DMS 273 (cell line): ENCODE results near the gene CACNB4.
"Not testable (repeated sequence)": the region's sequence is repeated elsewhere in the genome, so short reads cannot be mapped to it uniquely, and the experiment has no call there.

ENCODE experiments used
- DNase-seq: peaks from one replicate; lab custom pipeline; 2025; ENCODE audit not compliant: unreplicated experiment; lab: John Stamatoyannopoulos, UW

Gene CACNB4

DNA sequence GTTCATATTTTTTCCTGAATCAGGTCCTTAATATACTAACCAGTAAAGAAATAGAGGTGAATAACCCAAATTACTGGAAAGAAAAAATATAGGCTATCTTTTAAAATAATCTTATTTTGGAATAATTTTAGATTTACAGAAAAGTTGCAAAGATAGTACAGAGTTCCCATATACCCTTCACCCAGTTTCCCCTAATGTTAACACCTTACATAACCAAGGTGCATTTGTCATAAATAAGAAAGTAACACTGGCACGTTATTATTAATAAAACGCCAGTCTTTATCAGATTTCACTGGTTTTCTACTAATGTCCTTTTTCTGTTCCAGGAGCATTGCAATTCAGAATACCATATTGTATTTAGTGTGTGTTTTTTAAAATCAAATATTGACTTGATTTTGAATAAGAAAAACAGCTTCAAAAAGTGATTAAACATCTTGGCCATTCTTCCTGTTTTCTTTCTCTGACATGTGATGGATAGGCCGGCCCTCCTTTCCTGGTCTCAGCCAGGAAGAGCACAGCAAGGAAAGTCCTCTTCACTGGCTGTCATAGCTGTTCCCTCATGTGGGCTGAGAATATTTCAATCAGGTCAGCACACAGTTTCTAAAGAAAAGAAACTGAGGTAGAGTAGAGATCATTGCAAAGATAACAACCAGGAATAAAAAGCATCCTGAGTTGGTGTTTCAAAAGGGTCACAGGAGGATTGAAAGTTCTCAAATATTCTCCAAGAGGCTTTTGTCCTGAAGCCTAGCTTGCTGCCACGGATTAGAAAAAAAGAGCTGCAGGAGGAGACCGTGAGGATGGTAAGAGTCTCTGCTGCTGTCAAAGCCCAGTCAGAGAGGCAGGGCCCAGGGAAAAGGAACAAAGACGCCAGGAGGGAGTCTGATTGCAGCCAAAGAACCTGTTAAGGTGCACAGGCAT, 191.3 kb downstream of the CACNB4 start:
- no peak for DNase-seq

DNA sequence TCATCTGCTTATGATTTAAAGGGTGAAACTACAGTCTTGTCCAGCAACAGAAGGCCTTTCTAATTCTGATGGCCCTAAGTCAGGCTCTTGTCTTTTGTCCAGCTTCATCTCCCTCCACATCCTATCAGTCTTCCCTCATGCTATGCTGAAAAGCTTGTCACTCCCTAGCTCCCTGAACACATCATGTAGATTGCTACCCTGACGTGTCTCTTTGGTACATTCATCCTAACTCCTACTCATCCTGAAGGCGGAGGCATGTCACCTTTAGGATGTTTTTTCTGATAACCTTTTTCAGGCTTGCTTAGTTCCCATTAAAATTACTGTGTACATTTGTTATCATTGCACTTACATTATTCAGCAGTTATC, 192.2 kb downstream of the CACNB4 start:
- DNase-seq, result no peak

DNA sequence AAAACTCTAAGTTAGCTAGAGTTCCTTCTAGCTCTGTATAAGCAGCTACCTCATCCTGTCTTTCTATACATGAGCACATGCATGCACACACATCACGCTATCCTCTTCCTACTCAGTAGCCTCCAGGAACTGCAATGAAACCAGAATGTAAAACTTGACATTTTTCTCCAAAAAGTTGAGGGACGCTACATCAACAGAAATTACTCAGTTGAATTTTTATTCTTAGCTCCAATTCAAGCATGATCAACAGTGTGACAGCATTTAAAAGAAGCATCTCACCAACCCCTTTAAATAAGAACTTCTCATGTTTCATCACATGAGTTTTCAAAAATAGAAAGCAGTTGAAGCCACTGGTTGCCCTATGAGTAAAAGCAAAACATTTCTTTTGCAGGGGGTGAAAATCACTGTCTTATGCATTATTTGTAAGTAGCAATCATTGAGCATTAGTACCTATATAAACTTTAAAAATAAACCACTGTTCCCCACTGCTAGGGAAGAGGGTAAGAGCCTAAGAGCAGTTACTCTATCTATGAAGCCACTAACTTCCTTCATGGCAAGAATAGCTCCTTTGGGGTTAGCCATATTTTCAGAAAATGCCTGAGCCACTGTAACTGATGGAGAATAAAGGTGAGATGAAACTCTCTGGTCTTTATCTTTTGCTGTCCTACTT, 192.7 kb downstream of the CACNB4 start:
- DNase-seq, result no peak

GRCh38 chr2:151904807-151905206, 194.0 kb downstream of the CACNB4 start:
- DNase-seq, result no peak

- peak; percentile 10 for DNase-seq
Observed at GRCh38 chr2:151904021-151904420, 194.8 kb downstream of the CACNB4 start.

DNA sequence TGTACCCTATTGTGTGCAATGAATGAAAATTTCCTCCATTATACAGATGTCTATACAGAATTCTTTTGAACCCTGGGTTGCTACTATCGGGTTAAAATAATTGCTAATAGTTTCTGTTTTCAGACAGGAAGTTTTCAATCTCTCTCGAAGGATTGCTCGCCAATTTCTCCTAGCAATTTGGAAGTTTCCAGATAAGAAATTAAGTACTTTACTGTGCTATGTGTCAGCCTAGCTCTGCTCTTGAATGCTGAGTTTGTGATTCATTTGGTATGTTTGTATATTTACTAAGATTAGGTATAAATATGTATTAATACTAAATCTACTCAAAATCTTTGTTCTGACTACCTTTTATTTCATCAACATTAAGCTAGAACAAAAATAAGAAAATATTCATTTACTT, 196.0 kb downstream of the CACNB4 start:
- no peak for DNase-seq

- no peak for DNase-seq
Observed at GRCh38 chr2:151900331-151900730, 198.5 kb downstream of the CACNB4 start.

DNA sequence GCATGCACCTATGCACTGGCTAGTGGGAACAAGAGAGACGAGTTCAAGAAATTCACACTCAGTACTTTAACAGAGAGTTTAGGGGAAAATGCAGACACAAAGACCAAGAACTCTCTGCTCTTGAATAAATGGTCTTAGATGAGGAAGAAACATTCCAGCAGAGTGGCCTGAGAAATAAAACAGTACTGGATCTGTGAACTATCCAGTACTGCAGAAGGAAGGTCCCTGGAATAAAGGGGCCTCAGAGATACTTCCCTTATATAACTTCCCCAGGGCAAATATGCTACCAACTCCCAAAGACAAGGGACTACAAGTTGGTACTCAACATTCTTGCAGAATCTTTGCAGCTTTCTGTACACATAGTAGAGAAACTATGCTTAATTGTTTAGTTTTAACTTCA, 199.7 kb downstream of the CACNB4 start:
- DNase-seq, result no peak

DNA sequence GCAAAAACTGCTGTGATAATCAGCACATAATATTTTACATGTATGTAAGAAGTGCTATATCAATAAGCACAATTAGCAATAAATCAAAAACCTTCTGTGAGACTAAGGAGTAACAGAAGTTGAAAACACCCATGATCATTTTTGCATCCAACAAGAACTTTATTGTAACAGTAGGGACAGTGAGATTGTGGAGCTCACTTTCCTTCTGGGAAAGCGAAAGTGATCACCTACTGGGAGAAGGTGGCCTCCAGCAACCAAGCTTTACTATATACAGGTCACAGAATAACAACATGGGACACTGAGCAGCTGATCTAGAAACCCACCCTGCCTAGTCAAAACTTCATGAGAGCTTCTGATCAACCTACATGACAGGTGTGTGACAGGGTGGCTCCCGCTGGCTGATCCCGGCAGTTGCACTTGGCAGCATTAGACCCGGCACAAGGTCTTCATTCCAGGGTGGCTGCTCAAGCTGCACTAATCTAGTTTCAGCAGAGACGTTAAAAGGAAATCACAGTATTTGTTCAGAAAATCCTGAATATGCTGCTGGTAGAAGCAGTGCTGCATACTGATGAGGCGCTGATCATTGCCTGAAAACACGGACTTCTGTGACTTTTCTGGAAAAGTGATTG, 207.2 kb downstream of the CACNB4 start:
- no peak for DNase-seq

- DNase-seq, result no peak
Observed at GRCh38 chr2:151887164-151887563, 211.7 kb downstream of the CACNB4 start.

- DNase-seq, result no peak
Observed at GRCh38 chr2:151886241-151886640, 212.6 kb downstream of the CACNB4 start.

DNA sequence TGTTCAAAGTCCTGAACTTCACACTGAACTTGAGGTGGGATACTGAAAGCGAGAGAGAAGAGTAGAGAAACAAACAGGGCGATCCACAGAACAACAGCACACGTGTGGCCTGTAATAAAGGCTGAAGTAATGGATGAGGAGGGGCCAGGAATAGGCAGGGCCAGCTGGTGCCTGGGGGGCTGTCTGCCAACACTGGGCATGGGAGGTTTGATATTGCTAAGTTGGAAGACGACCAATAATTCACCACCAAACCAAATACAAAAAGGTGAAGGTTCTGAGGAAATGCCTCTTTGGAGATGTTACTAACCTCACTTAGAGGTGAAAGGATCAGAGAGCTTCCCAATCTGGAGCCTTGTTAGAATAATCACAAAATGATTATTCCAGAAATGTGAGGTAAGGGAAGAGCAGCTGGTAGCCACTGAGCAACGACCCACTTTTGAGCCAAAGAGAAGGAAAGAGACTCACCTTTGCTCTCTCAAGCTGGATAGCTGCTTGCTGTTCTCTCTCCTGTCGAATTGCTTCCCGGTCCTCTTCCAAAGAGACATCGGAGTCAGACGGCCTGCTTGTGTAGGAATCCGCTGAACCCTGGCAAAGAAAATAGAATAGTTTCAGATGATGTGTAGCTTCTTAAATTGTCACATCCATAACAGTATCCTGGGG, 215.9 kb downstream of the CACNB4 start:
- DNase-seq, result peak; percentile 35

DNA sequence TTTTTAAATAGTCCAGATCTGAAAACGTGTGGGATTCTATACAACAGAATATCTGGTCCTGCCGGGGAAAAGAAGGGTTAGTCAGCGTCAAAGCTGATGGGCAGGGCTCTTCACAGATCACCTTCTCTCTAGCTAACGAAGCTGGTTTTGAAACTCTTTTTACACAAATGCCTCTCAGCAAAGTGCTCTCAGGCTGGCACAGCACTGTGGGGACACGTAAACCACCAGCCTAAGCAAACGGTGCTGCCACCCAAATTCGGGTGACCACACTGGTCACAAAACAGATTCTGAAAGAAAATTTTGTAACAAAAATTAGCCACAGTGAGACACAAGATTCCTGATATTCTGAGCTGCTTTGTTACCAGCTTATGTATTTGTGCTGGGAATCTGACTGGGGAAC, 217.5 kb downstream of the CACNB4 start:
- DNase-seq, result no peak

DNA sequence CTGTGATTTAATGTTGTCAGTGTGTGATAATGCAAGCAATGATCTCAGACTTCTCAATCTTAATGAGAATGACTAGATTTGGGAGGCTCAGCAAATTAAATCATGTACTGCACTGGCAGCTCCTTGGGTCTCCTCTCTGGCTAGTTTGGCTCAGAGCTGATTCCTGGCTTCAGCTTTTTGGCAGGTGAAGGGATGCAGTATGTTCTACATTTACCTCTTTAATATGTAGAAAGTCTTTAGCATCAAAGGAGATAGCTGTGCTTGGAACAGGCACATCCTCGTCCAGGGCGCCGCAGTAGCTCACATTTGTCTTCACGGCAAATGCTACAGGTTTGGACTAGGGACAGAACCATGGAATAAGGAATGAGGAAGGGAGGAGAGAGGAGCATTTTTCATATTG, 218.3 kb downstream of the CACNB4 start:
- no peak for DNase-seq

- no peak for DNase-seq
Observed at GRCh38 chr2:151878655-151879563, 219.9 kb downstream of the CACNB4 start.

GRCh38 chr2:151878204-151878603, 220.6 kb downstream of the CACNB4 start:
- no peak for DNase-seq

- DNase-seq, result not testable (repeated sequence)
Observed at GRCh38 chr2:151875631-151876030, 223.2 kb downstream of the CACNB4 start.

DNA sequence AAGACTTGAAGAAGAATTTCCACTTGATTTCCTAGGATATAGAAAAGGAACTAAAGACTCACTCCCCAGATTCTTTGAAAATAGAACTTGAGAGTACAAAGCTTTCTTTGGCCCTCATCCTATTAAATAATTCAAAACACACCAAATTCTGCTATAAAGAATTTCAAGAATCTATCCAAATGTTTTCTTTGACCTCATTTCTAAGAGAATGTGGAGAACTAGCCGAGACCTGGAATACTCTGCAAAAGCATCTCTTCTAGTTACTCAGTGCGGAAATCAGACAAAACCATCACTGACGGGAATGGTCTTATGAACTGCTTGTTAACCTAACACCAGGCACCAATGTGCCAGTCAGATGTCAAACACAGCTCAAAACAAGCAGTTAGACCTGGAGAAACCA, 226.4 kb downstream of the CACNB4 start:
- DNase-seq, result no peak

DNA sequence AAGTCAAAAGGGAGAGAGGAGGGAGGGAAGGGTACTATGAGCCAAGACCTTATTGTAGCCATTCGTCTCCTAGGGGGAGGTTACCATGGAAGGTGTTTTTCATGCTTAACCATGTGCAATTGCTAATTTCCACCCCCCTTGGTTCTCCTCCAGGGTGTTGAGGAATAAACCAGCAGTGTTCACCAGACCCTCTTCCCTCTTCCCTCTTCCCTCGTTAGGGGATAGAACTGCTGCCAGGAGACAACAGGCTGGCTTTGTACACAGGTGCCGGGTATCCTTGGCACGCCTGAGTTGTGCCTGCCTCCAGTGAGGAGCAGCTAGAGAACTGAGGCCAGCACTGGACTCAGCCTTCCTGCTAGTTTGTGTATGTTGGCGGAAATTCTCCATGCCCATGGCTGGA, 229.6 kb downstream of the CACNB4 start:
- DNase-seq, result no peak

GRCh38 chr2:151862700-151863099, 236.1 kb downstream of the CACNB4 start:
- no peak for DNase-seq
